HFF-Myc (cell line): ENCODE data around the gene PIGL.

Experiments
- DNase-seq: peaks from one replicate; pipeline ENCODE4 v3.0.0-alpha.2; 2011; ENCODE audit warnings: low read depth; ENCODE audit errors: extremely low read depth
- H3K4me3 ChIP-seq: replicated peaks from 2 replicates; pipeline ENCODE4 v1.5.1; 2011; ENCODE audit warnings: low read depth, mild to moderate bottlenecking, control low read depth, low read length
- TF ChIP-seq, protein P1 (sequence below): IDR thresholded peaks from 2 replicates; pipeline ENCODE4 v1.5.1; 2012; ENCODE audit warnings: mild to moderate bottlenecking, low read depth, low read length, control low read depth; ENCODE audit errors: missing control alignments

Gene PIGL

DNA sequence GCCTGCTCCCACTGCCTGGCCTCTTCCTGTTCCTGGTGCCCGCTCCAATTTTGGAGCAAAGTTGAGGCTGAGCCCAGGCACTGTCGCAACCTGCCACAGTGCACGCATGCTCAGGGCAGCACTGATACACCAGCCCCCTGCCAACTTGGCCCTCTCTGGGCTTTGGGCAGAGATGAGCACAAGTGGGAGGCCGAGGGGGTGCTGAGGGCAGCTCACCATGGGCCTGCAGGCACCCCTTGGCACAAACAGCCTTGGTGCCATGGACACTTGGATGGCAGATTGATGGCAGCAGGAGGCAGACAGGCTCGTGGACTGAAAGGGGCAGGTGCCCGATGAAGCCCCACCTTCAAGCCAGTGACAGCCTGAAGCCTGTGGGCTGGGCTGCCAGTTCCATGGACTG, 42.9 kb downstream of the PIGL start:
- TF ChIP-seq, protein P1, sequence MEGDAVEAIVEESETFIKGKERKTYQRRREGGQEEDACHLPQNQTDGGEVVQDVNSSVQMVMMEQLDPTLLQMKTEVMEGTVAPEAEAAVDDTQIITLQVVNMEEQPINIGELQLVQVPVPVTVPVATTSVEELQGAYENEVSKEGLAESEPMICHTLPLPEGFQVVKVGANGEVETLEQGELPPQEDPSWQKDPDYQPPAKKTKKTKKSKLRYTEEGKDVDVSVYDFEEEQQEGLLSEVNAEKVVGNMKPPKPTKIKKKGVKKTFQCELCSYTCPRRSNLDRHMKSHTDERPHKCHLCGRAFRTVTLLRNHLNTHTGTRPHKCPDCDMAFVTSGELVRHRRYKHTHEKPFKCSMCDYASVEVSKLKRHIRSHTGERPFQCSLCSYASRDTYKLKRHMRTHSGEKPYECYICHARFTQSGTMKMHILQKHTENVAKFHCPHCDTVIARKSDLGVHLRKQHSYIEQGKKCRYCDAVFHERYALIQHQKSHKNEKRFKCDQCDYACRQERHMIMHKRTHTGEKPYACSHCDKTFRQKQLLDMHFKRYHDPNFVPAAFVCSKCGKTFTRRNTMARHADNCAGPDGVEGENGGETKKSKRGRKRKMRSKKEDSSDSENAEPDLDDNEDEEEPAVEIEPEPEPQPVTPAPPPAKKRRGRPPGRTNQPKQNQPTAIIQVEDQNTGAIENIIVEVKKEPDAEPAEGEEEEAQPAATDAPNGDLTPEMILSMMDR = no peak
- no peak for DNase-seq

GRCh38 chr17:16261049-16261448, 44.0 kb downstream of the PIGL start:
- DNase-seq = no peak
- no peak overlapping the region for H3K4me3 ChIP-seq
- TF ChIP-seq, protein P1 = no peak

More for the DNA sequence above, 42.9 kb downstream of the PIGL start:
- no peak overlapping the region for H3K4me3 ChIP-seq

DNA sequence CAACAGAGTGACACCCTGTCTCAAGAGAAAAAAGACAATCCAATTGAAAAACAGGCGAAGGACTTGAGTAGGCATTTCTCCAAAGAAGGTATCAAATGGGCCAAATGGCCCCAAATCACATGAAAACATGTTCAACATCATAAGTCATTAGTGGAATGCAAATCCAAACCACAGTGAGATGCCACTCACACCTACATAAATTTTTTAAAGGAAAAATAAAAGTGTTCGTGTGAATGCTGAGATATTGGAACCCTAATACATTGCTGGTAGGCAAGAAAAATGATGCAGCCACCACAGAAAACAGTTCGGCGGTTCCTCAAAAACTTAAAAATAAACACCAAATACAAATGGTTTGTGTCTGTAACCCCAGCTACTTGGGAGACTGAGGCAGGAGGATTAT, 45.2 kb downstream of the PIGL start:
- DNase-seq = no peak
- no peak overlapping the region for H3K4me3 ChIP-seq
- TF ChIP-seq, protein P1 = no peak

DNA sequence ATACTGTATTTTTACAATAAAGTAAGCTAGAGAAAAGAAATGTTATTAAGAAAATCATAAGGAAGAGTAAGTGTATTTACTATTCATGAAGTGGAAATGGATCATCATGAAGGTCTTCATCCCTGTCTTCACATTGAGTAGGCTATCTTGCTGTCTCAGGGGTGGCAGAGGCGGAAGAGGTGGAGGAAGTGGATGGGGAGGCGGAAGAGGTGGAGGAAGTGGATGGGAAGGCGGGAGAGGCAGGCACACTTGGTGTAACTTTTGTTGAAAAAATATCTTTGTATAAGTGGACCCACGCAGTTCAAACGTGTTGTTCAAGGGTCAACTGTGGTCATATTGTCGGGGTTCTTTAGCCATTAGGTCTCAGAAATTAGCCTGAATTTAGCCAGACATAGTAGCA, 50.2 kb downstream of the PIGL start:
- TF ChIP-seq, protein P1 = no peak
- no peak for DNase-seq
- no peak overlapping the region for H3K4me3 ChIP-seq

DNA sequence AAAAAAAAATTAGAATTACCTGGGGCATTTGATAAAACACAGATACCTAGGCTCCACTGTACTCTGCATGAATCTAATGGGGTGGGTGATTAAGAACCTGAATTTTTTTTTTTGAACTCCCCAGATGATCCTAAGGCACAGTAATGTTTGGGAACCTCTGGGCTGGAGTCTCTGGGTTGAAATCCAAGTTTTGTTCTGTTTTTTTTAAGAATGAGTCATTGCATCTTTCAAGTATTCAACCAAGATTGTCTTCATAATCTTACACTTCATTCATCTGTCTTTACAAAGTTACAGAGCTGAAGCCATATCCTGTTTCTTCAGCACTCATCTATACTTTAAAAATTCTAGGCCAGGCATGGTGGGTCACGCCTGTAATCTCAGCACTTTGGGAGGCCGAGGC, 52.6 kb downstream of the PIGL start:
- TF ChIP-seq, protein P1 = no peak
- H3K4me3 ChIP-seq = no peak overlapping the region
- no peak for DNase-seq

GRCh38 chr17:16272111-16272840, 55.3 kb downstream of the PIGL start:
- TF ChIP-seq, protein P1 = no peak
- no peak overlapping the region for H3K4me3 ChIP-seq
- DNase-seq = no peak

DNA sequence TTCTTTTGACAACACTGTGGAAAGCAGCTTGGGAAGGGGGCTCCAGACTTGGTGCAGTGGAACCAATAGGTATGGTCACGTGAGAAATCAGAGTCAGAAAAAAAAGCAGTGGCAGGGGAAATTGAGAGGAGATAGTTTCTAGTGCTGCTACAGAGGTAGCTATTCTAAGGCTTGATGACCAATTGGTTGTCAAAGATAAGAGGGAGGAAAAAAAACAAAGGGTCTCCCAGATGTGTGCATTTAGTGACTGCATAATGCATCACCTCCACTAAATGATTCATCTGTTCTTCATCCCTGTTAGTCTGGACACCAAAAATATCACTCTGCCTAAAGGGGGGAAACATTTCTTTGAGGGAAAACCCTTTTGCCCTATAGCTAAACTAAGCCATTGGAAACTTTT, 56.5 kb downstream of the PIGL start:
- H3K4me3 ChIP-seq = no peak overlapping the region
- no peak for DNase-seq
- TF ChIP-seq, protein P1 = no peak
